HEK293 (cell line): Measurements from ENCODE around the gene SLC5A7.

Source experiments
- CTCF ChIA-PET: fragments of 350-600 bp; formaldehyde crosslinking; extraction: SDS; loops from one replicate; lab custom pipeline; 2021; ENCODE audit warnings: antibody characterized with exemption; lab: Yijun Ruan, JAX
- POLR2A ChIA-PET: fragments of 300-600 bp; formaldehyde crosslinking; extraction: SDS; loops from one replicate; lab custom pipeline; 2020; ENCODE audit warnings: antibody characterized with exemption, inconsistent platforms; lab: Yijun Ruan, JAX
- H3K27ac ChIP-seq: fragments of 200-500 bp; sonication (Bioruptor generic); 2 replicates; pipeline ENCODE4 v1.5.1; 2014; ENCODE audit warnings: low read depth, low read length, control low read depth, inconsistent platforms; ENCODE audit errors: extremely low read depth
- H3K36me3 ChIP-seq, 2 experiments: fragments of 200-500 bp in 1 of 2; sonication (Bioruptor generic) in 1 of 2; 1 replicate in 1 of 2; 2 replicates in 1 of 2; pipeline ENCODE4 v1.5.1; 2014 to 2017; ENCODE audit warnings: inconsistent platforms in 2 of 2, low read length in 2 of 2; ENCODE audit not compliant: control insufficient read depth in 2 of 2, insufficient read depth in 1 of 2
- H3K4me1 ChIP-seq: fragments of 200-500 bp; sonication (Bioruptor generic); 2 replicates; pipeline ENCODE4 v1.5.1; 2014; ENCODE audit warnings: mild to moderate bottlenecking, low read length, inconsistent platforms; ENCODE audit not compliant: control insufficient read depth, insufficient read depth
- H3K4me3 ChIP-seq: 2 replicates; pipeline ENCODE4 v1.5.1; 2011; ENCODE audit warnings: low read depth, mild to moderate bottlenecking, control low read depth, low read length, moderate library complexity
- H3K9me3 ChIP-seq: fragments of 200-500 bp; sonication (Bioruptor generic); 2 replicates; pipeline ENCODE4 v1.5.1; 2014; ENCODE audit warnings: low read depth, low read length, inconsistent platforms; ENCODE audit not compliant: control insufficient read depth, insufficient read depth
- GLI4 ChIP-seq: fragments of 450-650 bp; formaldehyde crosslinking; IDR thresholded peaks from 2 replicates; pipeline ENCODE4 v1.5.1; 2016; ENCODE audit warnings: missing biosample characterization, missing genetic modification characterization
- TCF7L2 ChIP-seq: IDR thresholded peaks from 2 replicates; pipeline ENCODE4 v1.6.1; 2011; ENCODE audit warnings: low read depth, mild to moderate bottlenecking, inconsistent platforms, low read length, moderate library complexity, borderline replicate concordance
- ZNF132 ChIP-seq: fragments of 450-650 bp; formaldehyde crosslinking; IDR thresholded peaks from 2 replicates; pipeline ENCODE4 v1.5.1; 2017; ENCODE audit warnings: missing biosample characterization, missing genetic modification characterization, borderline replicate concordance
- ZNF202 ChIP-seq: fragments of 450-650 bp; formaldehyde crosslinking; IDR thresholded peaks from 2 replicates; pipeline ENCODE4 v1.5.1; 2016; ENCODE audit warnings: missing biosample characterization, missing genetic modification characterization, borderline replicate concordance
- ZNF335 ChIP-seq: fragments of 450-650 bp; formaldehyde crosslinking; conservative IDR thresholded peaks from 2 replicates; pipeline ENCODE4 v1.5.1; 2016; ENCODE audit warnings: missing biosample characterization, missing genetic modification characterization
- ZNF354C ChIP-seq: fragments of 450-650 bp; formaldehyde crosslinking; IDR thresholded peaks from 2 replicates; pipeline ENCODE4 v1.5.1; 2016; ENCODE audit warnings: missing biosample characterization, missing genetic modification characterization, low read depth, borderline replicate concordance
- ZNF366 ChIP-seq: fragments of 450-650 bp; formaldehyde crosslinking; conservative IDR thresholded peaks from 2 replicates; pipeline ENCODE4 v1.5.1; 2016; ENCODE audit warnings: missing biosample characterization, missing genetic modification characterization
- ZNF394 ChIP-seq: fragments of 450-650 bp; formaldehyde crosslinking; IDR thresholded peaks from 2 replicates; pipeline ENCODE4 v1.5.1; 2016; ENCODE audit warnings: missing biosample characterization, missing genetic modification characterization, mild to moderate bottlenecking, moderate library complexity, borderline replicate concordance
- ZNF404 ChIP-seq: fragments of 450-650 bp; formaldehyde crosslinking; IDR thresholded peaks from 2 replicates; pipeline ENCODE4 v1.5.1; 2017; ENCODE audit warnings: missing biosample characterization, missing genetic modification characterization
- ZNF48 ChIP-seq: fragments of 450-650 bp; formaldehyde crosslinking; IDR thresholded peaks from 2 replicates; pipeline ENCODE4 v1.5.1; 2016; ENCODE audit warnings: missing biosample characterization, missing genetic modification characterization
- ZNF529 ChIP-seq: fragments of 450-650 bp; formaldehyde crosslinking; IDR thresholded peaks from 2 replicates; pipeline ENCODE4 v1.5.1; 2017; ENCODE audit warnings: missing genetic modification characterization, missing biosample characterization; ENCODE audit not compliant: insufficient replicate concordance
- ZNF530 ChIP-seq: fragments of 450-650 bp; formaldehyde crosslinking; IDR thresholded peaks from 2 replicates; pipeline ENCODE4 v1.5.1; 2016; ENCODE audit warnings: low read depth, missing biosample characterization, missing genetic modification characterization
- ZNF571 ChIP-seq: fragments of 450-650 bp; formaldehyde crosslinking; IDR thresholded peaks from 2 replicates; pipeline ENCODE4 v1.5.0; 2017; ENCODE audit warnings: missing biosample characterization, missing genetic modification characterization
- ZNF670 ChIP-seq: fragments of 450-650 bp; formaldehyde crosslinking; IDR thresholded peaks from 2 replicates; pipeline ENCODE4 v1.5.1; 2016; ENCODE audit warnings: missing biosample characterization, missing genetic modification characterization, low read depth
- ZNF701 ChIP-seq: fragments of 450-650 bp; formaldehyde crosslinking; IDR thresholded peaks from 2 replicates; pipeline ENCODE4 v1.5.1; 2016; ENCODE audit warnings: missing biosample characterization, missing genetic modification characterization
- ZNF792 ChIP-seq: fragments of 450-650 bp; formaldehyde crosslinking; IDR thresholded peaks from 2 replicates; pipeline ENCODE4 v1.5.1; 2016; ENCODE audit warnings: missing biosample characterization, missing genetic modification characterization
- ZSCAN30 ChIP-seq: fragments of 450-650 bp; IDR thresholded peaks from 2 replicates; pipeline ENCODE4 v1.5.1; 2018; ENCODE audit warnings: missing biosample characterization, mild to moderate bottlenecking, missing genetic modification characterization, moderate library complexity
- TF ChIP-seq, protein P1 (sequence below): fragments of 450-650 bp; formaldehyde crosslinking; IDR thresholded peaks from 2 replicates; pipeline ENCODE4 v1.5.1; 2016; ENCODE audit warnings: missing biosample characterization, missing genetic modification characterization
- TF ChIP-seq, protein P2 (sequence below): fragments of 450-650 bp; formaldehyde crosslinking; IDR thresholded peaks from 2 replicates; pipeline ENCODE4 v1.5.1; 2016; ENCODE audit warnings: missing biosample characterization, missing genetic modification characterization, borderline replicate concordance
- TF ChIP-seq, protein P3 (sequence below): IDR thresholded peaks from 2 replicates; pipeline ENCODE4 v1.6.1; 2011; ENCODE audit warnings: mild to moderate bottlenecking, low read depth, low read length, borderline replicate concordance
- TF ChIP-seq, protein P4 (sequence below): fragments of 450-650 bp; IDR thresholded peaks from 2 replicates; pipeline ENCODE4 v1.5.1; 2018; ENCODE audit warnings: missing biosample characterization, mild to moderate bottlenecking, missing genetic modification characterization
- TF ChIP-seq, protein P5 (sequence below): fragments of 450-650 bp; formaldehyde crosslinking; IDR thresholded peaks from 2 replicates; pipeline ENCODE4; 2016; ENCODE audit warnings: missing biosample characterization, missing genetic modification characterization

Gene SLC5A7

DNA sequence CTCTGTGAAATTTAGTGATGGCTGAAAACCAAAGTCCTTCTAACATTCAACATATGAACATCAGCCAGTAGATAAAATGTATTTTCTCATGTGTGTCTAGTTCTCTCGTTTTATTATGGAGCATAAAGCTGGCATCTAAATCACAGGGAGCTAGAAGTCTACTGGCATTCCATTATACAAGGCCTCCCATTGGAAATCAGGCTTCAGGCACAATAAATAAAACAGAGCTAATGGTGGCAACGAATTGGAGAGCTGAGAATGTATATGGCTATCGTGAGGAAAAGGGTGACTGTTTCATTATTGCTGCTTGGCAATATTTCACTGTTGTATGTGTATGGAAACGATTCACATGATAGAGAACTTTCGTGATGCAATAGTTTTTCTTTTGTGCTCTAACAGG, 62.4 kb downstream of the SLC5A7 start:
- Histone ChIP-seq H3K9me3 (no peaks in the 10 kb centered on the region), H3K4me1 (no peaks in the 10 kb centered on the region), H3K36me3 (no peaks in the 10 kb centered on the region), H3K4me3 (no peak overlapping the region), H3K27ac (no peak overlapping the region)
- TF ChIP-seq ZNF530 (tag by site-specific recombination): no peak
- no peak for TF ChIP-seq ZNF132 (tag by site-specific recombination)
- TF ChIP-seq, protein P1, sequence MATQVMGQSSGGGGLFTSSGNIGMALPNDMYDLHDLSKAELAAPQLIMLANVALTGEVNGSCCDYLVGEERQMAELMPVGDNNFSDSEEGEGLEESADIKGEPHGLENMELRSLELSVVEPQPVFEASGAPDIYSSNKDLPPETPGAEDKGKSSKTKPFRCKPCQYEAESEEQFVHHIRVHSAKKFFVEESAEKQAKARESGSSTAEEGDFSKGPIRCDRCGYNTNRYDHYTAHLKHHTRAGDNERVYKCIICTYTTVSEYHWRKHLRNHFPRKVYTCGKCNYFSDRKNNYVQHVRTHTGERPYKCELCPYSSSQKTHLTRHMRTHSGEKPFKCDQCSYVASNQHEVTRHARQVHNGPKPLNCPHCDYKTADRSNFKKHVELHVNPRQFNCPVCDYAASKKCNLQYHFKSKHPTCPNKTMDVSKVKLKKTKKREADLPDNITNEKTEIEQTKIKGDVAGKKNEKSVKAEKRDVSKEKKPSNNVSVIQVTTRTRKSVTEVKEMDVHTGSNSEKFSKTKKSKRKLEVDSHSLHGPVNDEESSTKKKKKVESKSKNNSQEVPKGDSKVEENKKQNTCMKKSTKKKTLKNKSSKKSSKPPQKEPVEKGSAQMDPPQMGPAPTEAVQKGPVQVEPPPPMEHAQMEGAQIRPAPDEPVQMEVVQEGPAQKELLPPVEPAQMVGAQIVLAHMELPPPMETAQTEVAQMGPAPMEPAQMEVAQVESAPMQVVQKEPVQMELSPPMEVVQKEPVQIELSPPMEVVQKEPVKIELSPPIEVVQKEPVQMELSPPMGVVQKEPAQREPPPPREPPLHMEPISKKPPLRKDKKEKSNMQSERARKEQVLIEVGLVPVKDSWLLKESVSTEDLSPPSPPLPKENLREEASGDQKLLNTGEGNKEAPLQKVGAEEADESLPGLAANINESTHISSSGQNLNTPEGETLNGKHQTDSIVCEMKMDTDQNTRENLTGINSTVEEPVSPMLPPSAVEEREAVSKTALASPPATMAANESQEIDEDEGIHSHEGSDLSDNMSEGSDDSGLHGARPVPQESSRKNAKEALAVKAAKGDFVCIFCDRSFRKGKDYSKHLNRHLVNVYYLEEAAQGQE: no peak
- TF ChIP-seq GLI4: no peak
- TF ChIP-seq, protein P2, sequence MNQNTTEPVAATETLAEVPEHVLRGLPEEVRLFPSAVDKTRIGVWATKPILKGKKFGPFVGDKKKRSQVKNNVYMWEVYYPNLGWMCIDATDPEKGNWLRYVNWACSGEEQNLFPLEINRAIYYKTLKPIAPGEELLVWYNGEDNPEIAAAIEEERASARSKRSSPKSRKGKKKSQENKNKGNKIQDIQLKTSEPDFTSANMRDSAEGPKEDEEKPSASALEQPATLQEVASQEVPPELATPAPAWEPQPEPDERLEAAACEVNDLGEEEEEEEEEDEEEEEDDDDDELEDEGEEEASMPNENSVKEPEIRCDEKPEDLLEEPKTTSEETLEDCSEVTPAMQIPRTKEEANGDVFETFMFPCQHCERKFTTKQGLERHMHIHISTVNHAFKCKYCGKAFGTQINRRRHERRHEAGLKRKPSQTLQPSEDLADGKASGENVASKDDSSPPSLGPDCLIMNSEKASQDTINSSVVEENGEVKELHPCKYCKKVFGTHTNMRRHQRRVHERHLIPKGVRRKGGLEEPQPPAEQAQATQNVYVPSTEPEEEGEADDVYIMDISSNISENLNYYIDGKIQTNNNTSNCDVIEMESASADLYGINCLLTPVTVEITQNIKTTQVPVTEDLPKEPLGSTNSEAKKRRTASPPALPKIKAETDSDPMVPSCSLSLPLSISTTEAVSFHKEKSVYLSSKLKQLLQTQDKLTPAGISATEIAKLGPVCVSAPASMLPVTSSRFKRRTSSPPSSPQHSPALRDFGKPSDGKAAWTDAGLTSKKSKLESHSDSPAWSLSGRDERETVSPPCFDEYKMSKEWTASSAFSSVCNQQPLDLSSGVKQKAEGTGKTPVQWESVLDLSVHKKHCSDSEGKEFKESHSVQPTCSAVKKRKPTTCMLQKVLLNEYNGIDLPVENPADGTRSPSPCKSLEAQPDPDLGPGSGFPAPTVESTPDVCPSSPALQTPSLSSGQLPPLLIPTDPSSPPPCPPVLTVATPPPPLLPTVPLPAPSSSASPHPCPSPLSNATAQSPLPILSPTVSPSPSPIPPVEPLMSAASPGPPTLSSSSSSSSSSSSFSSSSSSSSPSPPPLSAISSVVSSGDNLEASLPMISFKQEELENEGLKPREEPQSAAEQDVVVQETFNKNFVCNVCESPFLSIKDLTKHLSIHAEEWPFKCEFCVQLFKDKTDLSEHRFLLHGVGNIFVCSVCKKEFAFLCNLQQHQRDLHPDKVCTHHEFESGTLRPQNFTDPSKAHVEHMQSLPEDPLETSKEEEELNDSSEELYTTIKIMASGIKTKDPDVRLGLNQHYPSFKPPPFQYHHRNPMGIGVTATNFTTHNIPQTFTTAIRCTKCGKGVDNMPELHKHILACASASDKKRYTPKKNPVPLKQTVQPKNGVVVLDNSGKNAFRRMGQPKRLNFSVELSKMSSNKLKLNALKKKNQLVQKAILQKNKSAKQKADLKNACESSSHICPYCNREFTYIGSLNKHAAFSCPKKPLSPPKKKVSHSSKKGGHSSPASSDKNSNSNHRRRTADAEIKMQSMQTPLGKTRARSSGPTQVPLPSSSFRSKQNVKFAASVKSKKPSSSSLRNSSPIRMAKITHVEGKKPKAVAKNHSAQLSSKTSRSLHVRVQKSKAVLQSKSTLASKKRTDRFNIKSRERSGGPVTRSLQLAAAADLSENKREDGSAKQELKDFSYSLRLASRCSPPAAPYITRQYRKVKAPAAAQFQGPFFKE (tag by site-specific recombination): no peak
- ChIA-PET POLR2A (no interaction called here), CTCF (interaction anchor here (0.9 kb wide), 1 partner anchor 9 kb away, joined by 5 read pairs; no protein-coding TSS in a partner anchor)

DNA sequence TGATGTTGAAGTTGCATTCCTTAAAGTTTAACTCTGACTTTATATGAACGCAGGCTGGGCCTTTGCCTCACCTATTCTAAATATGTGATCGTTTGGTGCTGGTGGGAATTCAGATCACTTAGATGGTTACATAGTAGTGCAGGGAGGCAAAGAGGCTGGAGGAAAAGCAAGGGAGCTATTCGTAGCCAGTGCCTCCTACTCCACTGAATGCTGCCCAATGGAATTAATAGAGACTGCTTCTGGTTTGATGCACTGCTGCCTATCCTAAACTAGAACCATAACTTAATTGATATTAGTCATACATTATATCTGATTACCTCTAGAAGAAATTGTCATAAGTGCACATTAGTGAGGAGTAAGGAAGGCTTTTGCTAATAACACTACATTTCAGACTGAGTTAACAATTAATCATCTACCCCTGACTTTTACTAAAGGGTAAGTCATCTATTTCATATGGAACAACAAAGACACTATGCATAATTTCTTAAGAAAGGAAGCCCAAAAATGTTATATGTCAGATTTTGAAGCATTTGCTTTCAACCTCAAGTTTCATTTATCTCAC, 72.3 kb downstream of the SLC5A7 start:
- Histone ChIP-seq H3K4me3 (no peak overlapping the region), H3K27ac (no peak overlapping the region), H3K4me1 (no peaks in the 10 kb centered on the region), H3K36me3 (no peaks in the 10 kb centered on the region), H3K9me3 (no peaks in the 10 kb centered on the region)
- CTCF ChIA-PET: no interaction called here
- POLR2A ChIA-PET: no interaction called here
- TF ChIP-seq ZNF48 (tag by site-specific recombination) (no peak), ZNF335 (tag by site-specific recombination) (no peak), ZNF202 (tag by site-specific recombination) (no peak), ZNF571 (tag by site-specific recombination) (no peak), ZNF670 (tag by site-specific recombination) (no peak), ZNF529 (no peak), TCF7L2 (no peak), ZNF701 (no peak), ZNF366 (tag by site-specific recombination) (no peak), ZNF404 (tag by site-specific recombination) (no peak), ZNF394 (tag by site-specific recombination) (no peak), ZNF354C (tag by site-specific recombination) (no peak), ZNF792 (tag by site-specific recombination) (no peak), ZSCAN30 (tag by site-specific recombination) (no peak)
- TF ChIP-seq, protein P3, sequence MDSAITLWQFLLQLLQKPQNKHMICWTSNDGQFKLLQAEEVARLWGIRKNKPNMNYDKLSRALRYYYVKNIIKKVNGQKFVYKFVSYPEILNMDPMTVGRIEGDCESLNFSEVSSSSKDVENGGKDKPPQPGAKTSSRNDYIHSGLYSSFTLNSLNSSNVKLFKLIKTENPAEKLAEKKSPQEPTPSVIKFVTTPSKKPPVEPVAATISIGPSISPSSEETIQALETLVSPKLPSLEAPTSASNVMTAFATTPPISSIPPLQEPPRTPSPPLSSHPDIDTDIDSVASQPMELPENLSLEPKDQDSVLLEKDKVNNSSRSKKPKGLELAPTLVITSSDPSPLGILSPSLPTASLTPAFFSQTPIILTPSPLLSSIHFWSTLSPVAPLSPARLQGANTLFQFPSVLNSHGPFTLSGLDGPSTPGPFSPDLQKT: no peak
- TF ChIP-seq, protein P4, sequence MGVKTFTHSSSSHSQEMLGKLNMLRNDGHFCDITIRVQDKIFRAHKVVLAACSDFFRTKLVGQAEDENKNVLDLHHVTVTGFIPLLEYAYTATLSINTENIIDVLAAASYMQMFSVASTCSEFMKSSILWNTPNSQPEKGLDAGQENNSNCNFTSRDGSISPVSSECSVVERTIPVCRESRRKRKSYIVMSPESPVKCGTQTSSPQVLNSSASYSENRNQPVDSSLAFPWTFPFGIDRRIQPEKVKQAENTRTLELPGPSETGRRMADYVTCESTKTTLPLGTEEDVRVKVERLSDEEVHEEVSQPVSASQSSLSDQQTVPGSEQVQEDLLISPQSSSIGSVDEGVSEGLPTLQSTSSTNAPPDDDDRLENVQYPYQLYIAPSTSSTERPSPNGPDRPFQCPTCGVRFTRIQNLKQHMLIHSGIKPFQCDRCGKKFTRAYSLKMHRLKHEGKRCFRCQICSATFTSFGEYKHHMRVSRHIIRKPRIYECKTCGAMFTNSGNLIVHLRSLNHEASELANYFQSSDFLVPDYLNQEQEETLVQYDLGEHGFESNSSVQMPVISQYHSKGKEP: no peak
- TF ChIP-seq, protein P5, sequence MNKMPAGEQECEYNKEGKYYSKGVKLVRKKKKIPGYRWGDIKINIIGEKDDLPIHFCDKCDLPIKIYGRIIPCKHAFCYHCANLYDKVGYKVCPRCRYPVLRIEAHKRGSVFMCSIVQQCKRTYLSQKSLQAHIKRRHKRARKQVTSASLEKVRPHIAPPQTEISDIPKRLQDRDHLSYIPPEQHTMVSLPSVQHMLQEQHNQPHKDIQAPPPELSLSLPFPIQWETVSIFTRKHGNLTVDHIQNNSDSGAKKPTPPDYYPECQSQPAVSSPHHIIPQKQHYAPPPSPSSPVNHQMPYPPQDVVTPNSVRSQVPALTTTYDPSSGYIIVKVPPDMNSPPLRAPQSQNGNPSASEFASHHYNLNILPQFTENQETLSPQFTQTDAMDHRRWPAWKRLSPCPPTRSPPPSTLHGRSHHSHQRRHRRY (tag by site-specific recombination): no peak
